GM12874 (cell line): ENCODE results near the gene ZBTB47.

Source experiments
- CTCF ChIP-seq: IDR thresholded peaks from 2 replicates; pipeline ENCODE4 v1.5.1; 2011; ENCODE audit warnings: low read depth, mild to moderate bottlenecking, control low read depth, low read length, moderate library complexity; ENCODE audit not compliant: insufficient read depth

The ZBTB47 gene

GRCh38 chr3:42640771-42641370 is 12.6 kb upstream of the ZBTB47 start:
- TF ChIP-seq CTCF: no peak

DNA sequence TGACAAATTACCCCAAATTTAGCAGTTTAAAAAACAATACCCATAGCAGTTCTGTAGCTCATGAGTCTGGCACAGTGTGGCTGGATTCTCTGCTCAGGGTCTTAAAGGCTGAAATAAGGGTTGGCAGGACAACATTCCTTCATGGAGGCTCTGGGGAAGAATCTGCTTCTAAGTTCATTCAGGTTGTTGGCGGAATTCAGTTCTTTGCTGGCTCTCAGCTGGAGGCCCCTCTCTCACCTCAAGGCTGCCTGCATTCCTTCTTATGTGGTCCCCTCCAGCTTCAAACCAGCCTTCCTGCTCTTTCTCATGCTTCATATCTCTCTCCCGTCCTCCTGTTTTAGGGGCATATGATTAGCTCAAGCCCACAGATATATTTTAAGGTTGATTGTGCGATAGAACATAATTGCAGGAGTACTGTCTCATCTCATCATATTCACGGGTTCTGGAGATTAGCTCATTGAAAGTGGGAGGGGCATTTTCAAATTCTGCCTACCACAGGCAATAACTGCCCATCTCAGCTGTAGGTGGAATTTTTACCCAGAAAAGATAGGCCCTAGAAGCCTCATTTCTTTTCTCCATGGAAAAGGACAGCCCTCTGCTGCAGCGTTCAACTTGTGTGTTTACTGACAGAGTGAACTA is 5.6 kb upstream of the ZBTB47 start:
- no peak for TF ChIP-seq CTCF

- no peak for TF ChIP-seq CTCF
Observed at GRCh38 chr3:42649006-42649405, 4.5 kb upstream of the ZBTB47 start.

- no peak for TF ChIP-seq CTCF
Observed at GRCh38 chr3:42649783-42650182, 3.7 kb upstream of the ZBTB47 start.

DNA sequence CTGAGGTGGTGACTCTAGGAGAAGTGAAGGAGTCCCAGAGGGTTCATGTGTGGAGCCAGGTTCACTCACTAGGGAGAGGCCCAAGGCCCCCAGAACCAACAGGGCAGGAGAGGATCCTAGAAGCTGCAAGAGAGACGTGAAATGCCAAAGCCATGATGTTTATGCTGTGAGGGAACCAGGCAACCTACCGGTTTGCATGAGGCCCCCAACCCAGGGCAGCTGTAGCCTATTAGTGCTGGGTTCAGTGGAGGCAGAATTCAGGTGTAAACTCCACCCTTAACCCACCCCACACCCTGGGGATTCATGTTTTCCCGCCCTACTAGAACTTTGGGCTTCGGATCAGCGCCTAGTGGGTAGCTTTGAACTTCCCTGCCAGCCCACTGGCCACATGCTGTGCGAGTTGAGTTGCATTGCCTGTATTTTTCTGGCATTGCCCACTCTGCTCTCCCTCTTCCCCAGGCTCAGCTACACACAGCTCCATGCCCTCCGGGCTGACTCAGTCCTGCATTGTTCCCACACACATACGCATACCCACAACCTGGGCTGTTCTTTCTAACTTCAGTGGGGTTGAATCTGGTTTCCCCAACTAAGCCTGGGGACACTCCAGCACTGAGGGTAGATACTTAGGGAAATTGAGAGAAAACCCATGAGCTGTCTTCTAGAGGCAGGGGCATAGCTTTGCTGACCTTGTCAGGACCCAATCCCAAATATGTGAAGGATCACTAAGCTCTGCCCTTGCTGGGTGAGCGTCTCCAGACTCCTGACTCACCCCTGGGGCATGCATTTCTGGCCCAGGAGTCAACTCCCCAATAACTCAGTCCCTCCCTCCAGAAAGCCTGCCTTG is 2.0 kb upstream of the ZBTB47 start:
- no peak for TF ChIP-seq CTCF

DNA sequence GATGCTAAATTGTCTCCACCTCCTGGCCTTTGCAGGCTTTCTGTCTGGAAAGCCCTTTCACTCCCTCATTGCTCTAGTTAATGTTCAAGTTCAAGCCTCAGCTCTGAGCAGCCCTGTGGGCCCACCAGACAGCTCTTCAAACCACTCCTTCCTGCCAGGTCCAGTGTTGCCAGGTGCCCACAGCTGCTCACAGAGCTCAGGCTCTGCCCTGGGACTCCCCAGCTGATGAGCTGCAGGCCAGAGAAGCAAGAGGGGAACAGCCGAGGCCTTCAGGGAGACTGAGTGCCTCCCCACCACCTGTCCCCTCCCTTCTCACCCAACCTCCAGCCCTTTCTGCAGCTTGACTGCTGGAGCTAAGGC is 1.3 kb upstream of the ZBTB47 start:
- no peak for TF ChIP-seq CTCF

DNA sequence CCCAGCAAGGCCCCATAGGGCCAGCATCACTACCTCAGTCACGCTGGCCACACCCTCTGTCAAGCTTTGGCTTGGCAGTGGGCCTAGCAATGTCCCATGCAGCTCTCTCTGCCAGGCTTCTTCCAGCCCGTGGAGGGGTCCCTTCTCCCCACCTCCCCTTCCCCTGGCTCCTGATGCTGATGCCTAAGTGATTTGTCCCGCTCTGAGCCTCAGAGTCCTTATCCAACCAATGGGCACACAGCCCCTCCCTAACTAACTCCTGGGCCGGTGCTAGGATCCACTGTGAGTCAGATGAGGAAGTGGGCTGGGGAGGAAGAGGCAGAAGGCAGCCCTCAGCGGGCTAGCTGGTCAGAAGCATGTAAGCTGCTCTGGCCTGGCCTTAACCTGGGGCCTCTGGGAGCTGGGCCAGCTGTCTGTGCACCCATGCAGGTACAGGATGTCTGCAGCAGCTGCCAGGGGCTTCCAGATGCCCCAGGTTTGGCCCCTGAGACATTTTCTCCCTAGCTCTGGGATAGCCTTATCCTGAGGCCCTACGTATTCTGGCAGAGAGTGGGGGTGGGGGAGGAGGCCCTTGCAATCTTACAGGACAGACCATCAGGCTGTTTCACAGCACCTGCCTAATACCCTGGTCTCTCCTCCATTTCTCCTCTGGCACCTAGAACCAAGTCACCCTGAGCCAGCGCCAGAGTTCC is 740 bp upstream of the ZBTB47 start:
- no peak for TF ChIP-seq CTCF
